Transverse colon (tissue), 4 donors: ENCODE data around the gene SEC14L1.

Source experiments
- CTCF ChIP-seq, 5 experiments: fragments of 200-600 bp in 3 of 5; fragments of 450-650 bp in 2 of 5; sonication (generic) in 3 of 5; IDR thresholded peaks; 1 replicate in 2 of 5; 2 replicates in 3 of 5; pipeline ENCODE4 v1.5.1; 2016 to 2017; ENCODE audit warnings: antibody characterized with exemption in 5 of 5, inconsistent platforms in 3 of 5, mild to moderate bottlenecking in 2 of 5, moderate library complexity in 1 of 5
- EP300 ChIP-seq: sonication (generic); formaldehyde crosslinking; IDR thresholded peaks from one replicate; pipeline ENCODE4 v1.6.1; 2017; ENCODE audit warnings: antibody characterized with exemption, low read depth
- POLR2A ChIP-seq: fragments of 450-650 bp; IDR thresholded peaks from one replicate; pipeline ENCODE4 v1.6.1; 2016; ENCODE audit warnings: antibody characterized with exemption, mild to moderate bottlenecking, moderate library complexity
- POLR2AphosphoS5 ChIP-seq, 3 donors: sonication (generic); formaldehyde crosslinking; IDR thresholded peaks; one replicate each; pipeline ENCODE4 v1.6.1; 2016; ENCODE audit warnings: antibody characterized with exemption in 3 of 3

- TF ChIP-seq CTCF (IDR thresholded peaks at IDR 0.05): no peak
- TF ChIP-seq POLR2A: no peak
- no peak for TF ChIP-seq POLR2AphosphoS5 (IDR thresholded peaks at IDR 0.05)
- TF ChIP-seq EP300: no peak
These were observed 24.8 kb downstream of the SEC14L1 start for GRCh38 chr17:77165577-77165976.
